Kidney (tissue), 14 donors: ENCODE measurements around the gene ANKMY1. TPM values are rescaled to one million over a fixed set of nuclear protein-coding genes. Genes with fewer than 3 reads are reported as not detected.

Experiments used
- DNase-seq, 5 donors: peaks; one replicate each; pipeline ENCODE4 v3.0.0-alpha.2; 2013 to 2020
- FAIRE-seq: peaks from 2 replicates; lab custom pipeline; 2012; peaks lifted over from hg19 to GRCh38; lab: Jason Lieb, UNC
- H3K27ac ChIP-seq, 2 donors: one replicate each; pipeline ENCODE4 v1.7.0; 2013; ENCODE audit warnings: low read depth in 2 of 2, low read length in 2 of 2, inconsistent platforms in 1 of 2
- H3K27me3 ChIP-seq: one replicate; pipeline ENCODE4 v1.7.1; 2013; ENCODE audit warnings: low read length, inconsistent platforms; ENCODE audit not compliant: control insufficient read depth, insufficient read depth
- H3K36me3 ChIP-seq, 3 donors: one replicate each; pipeline versions ENCODE4 v1.7.0 to v1.7.1; 2013; ENCODE audit warnings: low read length in 3 of 3, control low read depth in 1 of 3, inconsistent platforms in 1 of 3; ENCODE audit not compliant: insufficient read depth in 3 of 3, control insufficient read depth in 2 of 3
- H3K4me1 ChIP-seq, 3 donors: one replicate each; pipeline versions ENCODE4 v1.7.0 to v1.7.1; 2013; ENCODE audit warnings: low read length in 3 of 3, inconsistent platforms in 1 of 3, low read depth in 1 of 3; ENCODE audit not compliant: control insufficient read depth in 2 of 3, insufficient read depth in 2 of 3
- H3K4me3 ChIP-seq, 3 donors: one replicate each; pipeline versions ENCODE4 v1.7.0 to v1.8.1; 2013; ENCODE audit warnings: low read length in 3 of 3, control low read depth in 1 of 3, inconsistent platforms in 1 of 3
- H3K9ac ChIP-seq, 3 donors: one replicate each; pipeline versions ENCODE4 v1.7.0 to v1.7.1; 2013; ENCODE audit warnings: low read length in 3 of 3, control low read depth in 1 of 3, inconsistent platforms in 1 of 3
- H3K9me3 ChIP-seq, 3 donors: one replicate each; pipeline versions ENCODE4 v1.7.0 to v1.7.1; 2013; ENCODE audit warnings: low read length in 3 of 3, control low read depth in 1 of 3, inconsistent platforms in 1 of 3; ENCODE audit not compliant: control insufficient read depth in 2 of 3, insufficient read depth in 1 of 3
- CTCF ChIP-seq: IDR thresholded peaks from 3 replicates; pipeline ENCODE4 v1.5.1; 2012; ENCODE audit warnings: mild to moderate bottlenecking, moderate library complexity, borderline replicate concordance; ENCODE audit not compliant: insufficient read depth; ENCODE audit errors: extremely low read depth
- intact Hi-C: fragments of 100-400 bp; cut with DNase I; formaldehyde crosslinking; loops from one replicate; pipeline ENCODE4 v1.11.1; 2022
- polyA plus RNA-seq: library from polyadenylated mRNA; stranded (reverse); fragments of 350-450 nt; fragmentation: Illumina TruSeq; extraction: RNeasy Lipid Tissue Mini Kit (QIAGEN cat#74804); gene quantifications from one replicate; pipeline ENCODE4 v1.2.3, GENCODE V29; 2014; ENCODE audit warnings: low read depth, low replicate concordance; ENCODE audit not compliant: insufficient read depth
- total RNA-seq: library from RNA; stranded (reverse); fragmentation: NEBNext Ultra II Directional; extraction: Animal tissue kit (Norgen Biotek cat#: 25700); gene quantifications from one replicate; pipeline ENCODE4 v1.2.1, GENCODE V29; 2021
- donor health status: control.
- donor health status: control.
- donor health status: control.
- donor health status: control.
- donor health status: control.
- donor health status: DM: yes; HTN: yes; CAD: no.
- donor health status: Normal renal cell carcinoma (clear cell type).

Gene ANKMY1
- total and polyA plus RNA-seq, 2 donors from 2014 or later = 3.0 to 22.1 TPM

DNA sequence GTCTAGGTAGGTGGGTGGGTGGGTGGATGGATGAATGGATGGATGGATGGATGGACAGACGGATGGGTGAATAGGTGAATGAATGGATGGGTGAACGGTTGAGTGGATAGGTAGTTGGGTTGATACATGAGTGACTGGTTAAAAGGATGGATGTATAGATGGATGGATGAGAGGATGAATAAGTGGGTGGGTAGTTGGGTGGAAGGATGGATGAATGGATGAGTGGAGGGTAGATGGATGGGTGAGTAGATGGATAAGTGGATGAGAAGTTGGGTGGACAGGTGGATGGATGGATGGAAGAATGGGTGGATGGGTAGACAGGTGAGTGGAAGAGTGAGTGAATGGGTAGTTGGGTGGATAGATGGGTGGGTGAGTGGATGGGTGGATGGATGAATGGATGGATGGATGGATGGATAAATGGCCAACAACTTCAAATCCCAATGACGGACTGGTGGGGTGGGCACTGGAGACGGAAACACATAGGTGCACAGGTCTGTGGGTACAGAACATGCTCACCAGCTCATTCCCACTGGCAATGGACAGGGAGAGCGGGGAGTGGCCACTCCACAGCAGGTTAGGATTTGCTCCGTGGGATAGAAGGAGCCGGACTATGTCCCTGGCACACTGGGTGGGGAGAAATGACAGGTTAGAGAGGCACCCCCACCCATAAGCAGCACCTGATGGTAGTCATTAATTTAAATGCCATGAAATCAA is 48.8 kb downstream of the ANKMY1 start:
- Histone ChIP-seq H3K4me3 (no peak overlapping the region), H3K4me1 (no peaks in the 10 kb centered on the region), H3K9me3 (no peaks in the 10 kb centered on the region), H3K27me3 (no peaks in the 10 kb centered on the region), H3K9ac (no peak overlapping the region), H3K36me3 (peaks cover 0 to 8% (median 0%) of the 10 kb centered on the region in 3 donors), H3K27ac (no peak overlapping the region)
- intact Hi-C loops = no loop called here
- peak in 1 of 5 donors; percentile 9 for DNase-seq
- TF ChIP-seq CTCF = no peak
- no peak for FAIRE-seq

DNA sequence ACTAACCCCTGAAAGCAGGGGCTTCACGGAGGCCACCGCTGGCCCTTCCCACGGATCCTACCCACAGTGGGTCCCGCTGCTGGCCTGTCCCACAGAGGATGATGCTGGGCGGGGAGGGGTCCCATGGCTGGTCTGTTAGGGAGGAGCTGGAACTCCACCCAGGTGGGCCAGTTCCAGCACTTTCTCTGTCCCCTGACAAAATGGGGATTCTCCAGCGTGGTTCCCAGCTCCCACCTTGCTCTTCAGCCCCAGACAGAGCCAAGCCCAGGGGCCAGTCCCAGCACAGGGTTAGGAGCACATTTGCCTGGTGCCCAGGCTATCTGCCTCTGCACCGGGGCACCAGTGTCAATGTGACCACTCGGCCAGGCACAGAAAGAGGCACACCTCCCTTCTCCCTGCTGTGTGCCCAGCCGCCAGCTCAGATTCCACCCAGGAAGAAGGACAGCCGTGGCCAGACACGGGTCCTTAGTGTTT is 50.0 kb downstream of the ANKMY1 start:
- Histone ChIP-seq H3K4me1 (no peaks in the 10 kb centered on the region), H3K27ac (no peak overlapping the region), H3K9ac (no peak overlapping the region), H3K36me3 (peaks cover 0 to 8% (median 0%) of the 10 kb centered on the region in 3 donors), H3K9me3 (no peaks in the 10 kb centered on the region), H3K4me3 (no peak overlapping the region), H3K27me3 (no peaks in the 10 kb centered on the region)
- DNase-seq (peak in 2 of 5 donors; percentile 21 to 59), FAIRE-seq (no peak)
- TF ChIP-seq CTCF = no peak
- intact Hi-C loops = no loop called here

GRCh38 chr2:240507060-240507777 is 50.6 kb downstream of the ANKMY1 start:
- Histone ChIP-seq H3K36me3 (peaks cover 0 to 8% (median 0%) of the 10 kb centered on the region in 3 donors), H3K4me3 (no peak overlapping the region), H3K4me1 (no peaks in the 10 kb centered on the region), H3K9ac (no peak overlapping the region), H3K9me3 (no peaks in the 10 kb centered on the region), H3K27ac (no peak overlapping the region), H3K27me3 (no peaks in the 10 kb centered on the region)
- no peak for TF ChIP-seq CTCF
- intact Hi-C loops = no loop called here
- FAIRE-seq (no peak), DNase-seq (peak in 3 of 5 donors; percentile 7 to 60 (median 26))
